K562 (cell line): ENCODE data around the gene NBEAL2. TPM values are rescaled to one million over a fixed set of nuclear protein-coding genes. Genes with fewer than 3 reads are reported as not detected.
A peak's percentile ranks its signal among the peaks of the same experiment; 100 is the strongest.

Source experiments
- ATAC-seq: fragments of 200-7000 bp; cut with Tn5 transposase; 3 replicates; pipeline ENCODE4 v1.9.1; 2020; ENCODE audit warnings: moderate library complexity
- BruUV-seq: library from RNA; stranded (reverse); fragments of 400-500 nt; replicated peaks from 2 replicates; lab custom pipeline; 2021; lab: Mats Ljungman, UMichigan
- CTCF ChIA-PET: fragments of 300-600 bp; formaldehyde crosslinking; extraction: SDS; loops from one replicate; lab custom pipeline; 2021; ENCODE audit warnings: low intra/inter-chr PET ratio; lab: Yijun Ruan, JAX
- POLR2A ChIA-PET: fragments of 300-600, 350-650 bp; sonication (Branson Sonifier 250); formaldehyde crosslinking; extraction: SDS; loops from one replicate; lab custom pipeline; 2021; ENCODE audit warnings: antibody characterized with exemption, inconsistent platforms; lab: Yijun Ruan, JAX
- DNase-seq, 4 experiments: peaks; one replicate each; pipeline versions ENCODE4 v3.0.0 to v3.0.0-alpha.2; 2011 to 2018; ENCODE audit warnings: low spot score in 3 of 4, mixed read lengths in 3 of 4; ENCODE audit errors: extremely low read depth in 1 of 4
- FAIRE-seq: peaks from 2 replicates; lab custom pipeline; 2011; peaks lifted over from hg19 to GRCh38; lab: Jason Lieb, UNC
- H2AFZ ChIP-seq: 2 replicates; pipeline ENCODE4 v1.6.0; 2011; ENCODE audit warnings: low read depth, low read length, control low read depth, inconsistent platforms
- H3K27ac ChIP-seq: fragments of 200-600 bp; 3 replicates; pipeline ENCODE4 v1.8.0; 2011; ENCODE audit warnings: low read depth, mild to moderate bottlenecking, control low read depth, inconsistent platforms, low read length, moderate library complexity, mixed read lengths; ENCODE audit errors: extremely low read depth
- H3K27me3 ChIP-seq, 2 experiments: fragments of 300-600 bp in 1 of 2; 2 replicates in 1 of 2; 3 replicates in 1 of 2; pipeline versions ENCODE4 v1.6.0 to v1.8.0; 2011; ENCODE audit warnings: inconsistent platforms in 2 of 2, low read length in 2 of 2, mild to moderate bottlenecking in 1 of 2, mixed read lengths in 1 of 2, moderate library complexity in 1 of 2; ENCODE audit not compliant: control insufficient read depth in 2 of 2, insufficient read depth in 2 of 2
- H3K36me3 ChIP-seq: fragments of 300-600 bp; 3 replicates; pipeline ENCODE4 v1.8.0; 2011; ENCODE audit warnings: mild to moderate bottlenecking, low read length, inconsistent platforms; ENCODE audit not compliant: control insufficient read depth, insufficient read depth
- H3K4me1 ChIP-seq, 2 experiments: fragments of 200-600 bp in 1 of 2; replicated peaks in 1 of 2; 2 replicates in 1 of 2; 3 replicates in 1 of 2; pipeline versions ENCODE4 v1.5.1 to v1.8.0; 2011; ENCODE audit warnings: inconsistent platforms in 2 of 2, low read length in 2 of 2, mild to moderate bottlenecking in 1 of 2, mixed read lengths in 1 of 2, moderate library complexity in 1 of 2; ENCODE audit not compliant: control insufficient read depth in 2 of 2, insufficient read depth in 2 of 2
- H3K4me2 ChIP-seq: 2 replicates; pipeline ENCODE4 v1.6.1; 2011; ENCODE audit warnings: low read length, control low read depth, inconsistent platforms, mixed read lengths; ENCODE audit not compliant: insufficient read depth
- H3K4me3 ChIP-seq: fragments of 200-600 bp; sonication (generic), shearing (Covaris generic); 2 replicates; pipeline ENCODE4 v1.5.1; 2016; ENCODE audit warnings: control low read depth, inconsistent platforms
- H3K79me2 ChIP-seq: fragments of 200-600 bp; 3 replicates; pipeline ENCODE4 v1.8.0; 2011; ENCODE audit warnings: low read length, inconsistent platforms; ENCODE audit not compliant: control insufficient read depth, insufficient read depth
- H3K9ac ChIP-seq, 2 experiments: 2 replicates each; pipeline versions ENCODE4 v1.6.0 to v1.6.1; 2011; ENCODE audit warnings: low read depth in 2 of 2, low read length in 2 of 2, control low read depth in 1 of 2, inconsistent platforms in 1 of 2, mild to moderate bottlenecking in 1 of 2, mixed read lengths in 1 of 2; ENCODE audit not compliant: insufficient read depth in 1 of 2
- H3K9me1 ChIP-seq: one replicate; pipeline ENCODE4 v1.6.0; 2011; ENCODE audit warnings: inconsistent platforms, mild to moderate bottlenecking, low read length, moderate library complexity; ENCODE audit not compliant: control insufficient read depth, insufficient read depth
- H3K9me3 ChIP-seq: replicated peaks from 2 replicates; pipeline ENCODE4 v1.5.1; 2011; ENCODE audit warnings: low read depth, low read length, inconsistent platforms; ENCODE audit not compliant: control insufficient read depth, insufficient read depth
- H4K20me1 ChIP-seq: replicated peaks from 2 replicates; pipeline ENCODE4 v1.6.1; 2011; ENCODE audit warnings: low read length, inconsistent platforms, mixed read lengths; ENCODE audit not compliant: control insufficient read depth, insufficient read depth
- MEIS2 ChIP-seq: fragments of 450-650 bp; IDR thresholded peaks from 2 replicates; pipeline ENCODE4 v1.6.1; 2014; ENCODE audit warnings: mild to moderate bottlenecking; ENCODE audit not compliant: partially characterized antibody
- NCOA6 ChIP-seq: fragments of 450-650 bp; IDR thresholded peaks from 2 replicates; pipeline ENCODE4 v1.6.1; 2017; ENCODE audit warnings: mild to moderate bottlenecking
- POLR2A ChIP-seq: fragments of 450-650 bp; conservative IDR thresholded peaks from 2 replicates; pipeline ENCODE4 v1.6.1; 2016
- RBM34 ChIP-seq: fragments of 200-400 bp; formaldehyde crosslinking; IDR thresholded peaks from 2 replicates; pipeline ENCODE4 v1.6.1; 2018; ENCODE audit warnings: low read length, borderline replicate concordance; ENCODE audit not compliant: insufficient read depth
- SAFB ChIP-seq: fragments of 200-400 bp; formaldehyde crosslinking; IDR thresholded peaks from 2 replicates; pipeline ENCODE4 v1.6.1; 2017; ENCODE audit warnings: low read depth, low read length, borderline replicate concordance
- TBL1XR1 ChIP-seq, 2 experiments: IDR thresholded peaks; 2 replicates each; pipeline ENCODE4 v1.6.1; 2012; ENCODE audit warnings: improper control_type of control experiment in 2 of 2, low read length in 2 of 2, mild to moderate bottlenecking in 1 of 2
- whole genome bisulfite sequencing: fragments of 100-300 bp; shearing (Covaris generic); methylation state at CpG from one replicate; pipeline ENCODE4 v1.1.6; 2016; ENCODE audit warnings: low coverage, mixed read lengths; ENCODE audit not compliant: insufficient coverage; ENCODE audit errors: missing lambda C conversion rate; 5-methylcytosine and 5-hydroxymethylcytosine counted together
- in situ Hi-C: fragments of 300-500 bp; cut with MboI; formaldehyde crosslinking; loops from 4 replicates; pipeline ENCODE4 v1.15.0; 2018; ENCODE audit warnings: inconsistent platforms, mixed read lengths
- intact Hi-C: fragments of 100-400 bp; cut with micrococcal nuclease; formaldehyde crosslinking; loops from 2 replicates; pipeline ENCODE4 v1.14.2; 2022
- polyA plus RNA-seq, 8 experiments: library from polyadenylated mRNA; depleted of rRNA in 4 of 8; stranded (reverse) in 5 of 8; unstranded in 3 of 8; fragments of >200 nt; fragmentation: Nextera tagmentation in 2 of 8; fragmentation: Illumina TruSeq in 1 of 8; extraction: Ambion mirVana in 2 of 8; extraction: Trizol in 1 of 8; gene quantifications; 2 replicates each; pipeline versions ENCODE4 v1.2.1 to v1.2.3, GENCODE V29; 2011 to 2014; ENCODE audit warnings: inconsistent platforms in 1 of 8, missing spikeins in 1 of 8
- total RNA-seq, 7 experiments: library from RNA; depleted of rRNA in 6 of 7; stranded (reverse); fragments of >200 nt in 6 of 7; fragmentation: Illumina TruSeq in 2 of 7; extraction: Trizol in 2 of 7; gene quantifications; 2 replicates each; pipeline versions ENCODE4 v1.2.1 to v1.2.3, GENCODE V29; 2011 to 2021; ENCODE audit warnings: low replicate concordance in 1 of 7
- TF ChIP-seq, protein P1 (sequence below): fragments of 450-650 bp; IDR thresholded peaks from 2 replicates; pipeline ENCODE4 v1.6.1; 2016
- TF ChIP-seq, protein P2 (sequence below), 2 experiments: fragments of 250-450 bp in 1 of 2; fragments of 450-650 bp in 1 of 2; sonication (Bioruptor Pico) in 1 of 2; IDR thresholded peaks; 2 replicates each; pipeline versions ENCODE4 v1.6.1 to v1.8.0; 2016 to 2021; ENCODE audit warnings: mild to moderate bottlenecking in 2 of 2, moderate library complexity in 2 of 2, missing compliant biosample characterization in 1 of 2, missing genetic modification characterization in 1 of 2

NBEAL2 gene
- total and polyA plus RNA-seq, 9 of the 15 experiments (the other 6 are each of a cell fraction or from before 2014, with no cell fraction given) = 0.06 to 114 (median 29.6) TPM

DNA sequence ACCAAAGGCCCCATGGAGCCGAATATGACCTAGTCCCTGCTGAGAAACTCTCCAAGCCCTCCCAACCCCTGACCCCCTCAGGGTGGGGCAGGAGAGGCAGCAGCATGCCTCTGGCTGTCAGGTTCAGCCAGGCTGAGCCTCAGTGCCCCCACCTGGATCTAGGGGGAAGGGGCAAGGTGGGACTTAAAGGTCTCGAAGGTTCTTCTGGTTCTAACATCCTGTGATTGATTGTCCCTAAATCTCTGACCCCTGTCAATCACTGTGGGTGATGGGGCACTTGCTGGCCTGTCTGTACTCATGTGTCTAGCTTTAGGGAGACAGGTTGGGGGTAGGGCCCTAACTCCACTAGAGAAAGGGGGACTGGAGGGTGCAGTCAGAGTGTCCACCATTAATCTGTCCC is 13.8 kb downstream of the NBEAL2 start:
- H3K9me3 ChIP-seq = no peaks in the 10 kb centered on the region
- no peak overlapping the region for H3K27ac ChIP-seq
- ChIA-PET CTCF (no interaction called here), POLR2A (interaction anchor here (0.6 to 1.8 kb wide), 12 partner anchors 9 to 256 kb away, joined by 3 to 7 read pairs (median 4); partner anchors contain the start of gene NBEAL2)
- DNase-seq (no peak), FAIRE-seq (no peak), ATAC-seq (no peak)
- H3K9me1 ChIP-seq = peaks cover 5% of the 10 kb centered on the region
- peaks cover 94% of the 10 kb centered on the region for H3K36me3 ChIP-seq
- H3K9ac ChIP-seq = 0 out of 4 replicates have a peak overlapping the region, but pooled peaks of 1 of the 2 experiments have one; percentile 7
- no TSS peak for BruUV-seq
- 81% methylated on average over 2 of the region's 2 CpGs for WGBS
- in situ Hi-C loops = no loop called here
- peaks cover 17 to 58% of the 10 kb centered on the region in 2 experiments for H3K4me1 ChIP-seq
- peaks cover 2% of the 10 kb centered on the region; the same call in 1 of the 2 replicates for H4K20me1 ChIP-seq
- peaks cover 19% of the 10 kb centered on the region for H3K79me2 ChIP-seq
- H3K27me3 ChIP-seq = no peaks in the 10 kb centered on the region
- no peak overlapping the region for H2AFZ ChIP-seq
- intact Hi-C loops = loop anchor here (10.0 kb wide), 1 partner anchor 288 kb away; the partner anchor contains the start of gene TMIE
- TF ChIP-seq TBL1XR1 (IDR thresholded peaks at IDR 0.05; ENCODE audit: low read length in 2 of 2) (no peak), NCOA6 (no peak), RBM34 (no peak), MEIS2 (peak; percentile 3), POLR2A (0 out of 2 replicates have a peak, but pooled peaks have one; percentile 34), SAFB (no peak)
- TF ChIP-seq, protein P1, sequence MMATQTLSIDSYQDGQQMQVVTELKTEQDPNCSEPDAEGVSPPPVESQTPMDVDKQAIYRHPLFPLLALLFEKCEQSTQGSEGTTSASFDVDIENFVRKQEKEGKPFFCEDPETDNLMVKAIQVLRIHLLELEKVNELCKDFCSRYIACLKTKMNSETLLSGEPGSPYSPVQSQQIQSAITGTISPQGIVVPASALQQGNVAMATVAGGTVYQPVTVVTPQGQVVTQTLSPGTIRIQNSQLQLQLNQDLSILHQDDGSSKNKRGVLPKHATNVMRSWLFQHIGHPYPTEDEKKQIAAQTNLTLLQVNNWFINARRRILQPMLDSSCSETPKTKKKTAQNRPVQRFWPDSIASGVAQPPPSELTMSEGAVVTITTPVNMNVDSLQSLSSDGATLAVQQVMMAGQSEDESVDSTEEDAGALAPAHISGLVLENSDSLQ = peak; percentile 66
- TF ChIP-seq, protein P2, sequence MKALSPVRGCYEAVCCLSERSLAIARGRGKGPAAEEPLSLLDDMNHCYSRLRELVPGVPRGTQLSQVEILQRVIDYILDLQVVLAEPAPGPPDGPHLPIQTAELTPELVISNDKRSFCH (CRISPR knock-in tag; IDR thresholded peaks at IDR 0.05) = no peak
- TF ChIP-seq, protein P2 (tag; IDR thresholded peaks at IDR 0.05) = no peak
- H3K4me3 ChIP-seq = no peak overlapping the region
- no peak overlapping the region for H3K4me2 ChIP-seq
